HG03439 (cell line): ENCODE data around the gene EEF1AKMT2.
A peak's percentile ranks its signal among the peaks of the same experiment; 100 is the strongest.
"Not testable (repeated sequence)": the region's sequence is repeated elsewhere in the genome, so short reads cannot be mapped to it uniquely, and the experiment has no call there.

Experiments used
- ATAC-seq: cut with Tn5 transposase; IDR thresholded peaks from one replicate; pipeline ENCODE4 v1.9.1; 2021; ENCODE audit warnings: mild to moderate bottlenecking, moderate library complexity; ENCODE audit not compliant: unreplicated experiment

EEF1AKMT2 gene

GRCh38 chr10:124791547-124792348, at the start of gene EEF1AKMT2:
Gene EEF1AKMT2 (minus strand): TSS chr10:124791887. CDS start chr10:124791833, 54 bp downstream.
- ATAC-seq = peak; percentile 86

- no peak for ATAC-seq
Observed at GRCh38 chr10:124837687-124838086, 46.0 kb upstream of the EEF1AKMT2 start.

GRCh38 chr10:124831116-124831515, 39.4 kb upstream of the EEF1AKMT2 start:
- no peak for ATAC-seq

GRCh38 chr10:124830445-124830844, 38.8 kb upstream of the EEF1AKMT2 start:
- ATAC-seq = no peak

- ATAC-seq = no peak
Observed at GRCh38 chr10:124829447-124830115, 37.9 kb upstream of the EEF1AKMT2 start.

GRCh38 chr10:124827474-124827873, 35.8 kb upstream of the EEF1AKMT2 start:
- no peak for ATAC-seq

- no peak for ATAC-seq
Observed at GRCh38 chr10:124826262-124826661, 34.6 kb upstream of the EEF1AKMT2 start.

- ATAC-seq = no peak
Observed at GRCh38 chr10:124825702-124826101, 34.0 kb upstream of the EEF1AKMT2 start.

- not testable (repeated sequence) for ATAC-seq
Observed at GRCh38 chr10:124824932-124825331, 33.2 kb upstream of the EEF1AKMT2 start.

GRCh38 chr10:124824507-124824906, 32.8 kb upstream of the EEF1AKMT2 start:
- no peak for ATAC-seq

- ATAC-seq = no peak
Observed at GRCh38 chr10:124821520-124821919, 29.8 kb upstream of the EEF1AKMT2 start.

GRCh38 chr10:124820121-124820520, 28.4 kb upstream of the EEF1AKMT2 start:
- ATAC-seq = no peak

GRCh38 chr10:124802313-124802675, 10.6 kb upstream of the EEF1AKMT2 start:
- ATAC-seq = peak; percentile 31

GRCh38 chr10:124799211-124799610, 7.5 kb upstream of the EEF1AKMT2 start:
- no peak for ATAC-seq

- ATAC-seq = no peak
Observed at GRCh38 chr10:124798781-124799180, 7.1 kb upstream of the EEF1AKMT2 start.

- ATAC-seq = no peak
Observed at GRCh38 chr10:124798364-124798763, 6.7 kb upstream of the EEF1AKMT2 start.

GRCh38 chr10:124792998-124793352, 1.3 kb upstream of the EEF1AKMT2 start:
- ATAC-seq = no peak

- not testable (repeated sequence) for ATAC-seq
Observed at GRCh38 chr10:124782900-124783299, 8.8 kb downstream of the EEF1AKMT2 start.

GRCh38 chr10:124768791-124769190, 22.9 kb downstream of the EEF1AKMT2 start:
- ATAC-seq = no peak

GRCh38 chr10:124765256-124765655, 26.4 kb downstream of the EEF1AKMT2 start:
- no peak for ATAC-seq

GRCh38 chr10:124763267-124763666, 28.4 kb downstream of the EEF1AKMT2 start:
- ATAC-seq = no peak

- no peak for ATAC-seq
Observed at GRCh38 chr10:124762281-124762680, 29.4 kb downstream of the EEF1AKMT2 start.
